Measurements from ENCODE around the gene MRTFB. TPM values are rescaled to one million over a fixed set of nuclear protein-coding genes. Genes with fewer than 3 reads are reported as not detected.

Gene MRTFB
- total and polyA plus RNA-seq, 2 of the 13 experiments (the other 11 are each of a cell fraction or from before 2014, with no cell fraction given), result 11.4 to 14.0 TPM

GRCh38 chr16:14284930-14285512, 213.9 kb downstream of the MRTFB start (continued):
- TF ChIP-seq DRAP1 (CRISPR knock-in tag; IDR thresholded peaks at IDR 0.05), result peak; percentile 8
- TF ChIP-seq ZNF354B (CRISPR knock-in tag; IDR thresholded peaks at IDR 0.05), result no peak; the same call in 1 of the 2 replicates
- TF ChIP-seq ZNF333 (CRISPR knock-in tag; IDR thresholded peaks at IDR 0.05; ENCODE audit: borderline replicate concordance), result no peak
- no peak for TF ChIP-seq DNMT1 (CRISPR knock-in tag; IDR thresholded peaks at IDR 0.05)
- TF ChIP-seq ZNF678 (CRISPR knock-in tag; IDR thresholded peaks at IDR 0.05), result no peak
- TF ChIP-seq SKIL (CRISPR knock-in tag; IDR thresholded peaks at IDR 0.05; ENCODE audit: borderline replicate concordance), result no peak
- no peak for TF ChIP-seq RERE (CRISPR knock-in tag; IDR thresholded peaks at IDR 0.05; ENCODE audit: low read depth)
- TF ChIP-seq MIER3 (CRISPR knock-in tag; IDR thresholded peaks at IDR 0.05; ENCODE audit: borderline replicate concordance), result 0 out of 2 replicates have a peak, but pooled peaks have one; percentile 28
- 0 out of 2 replicates have a peak, but pooled peaks have one; percentile 31 for TF ChIP-seq ZNF839 (CRISPR knock-in tag; IDR thresholded peaks at IDR 0.05; ENCODE audit: borderline replicate concordance)
- no peak for TF ChIP-seq KMT2B (CRISPR knock-in tag; IDR thresholded peaks at IDR 0.05)
- TF ChIP-seq ZNF552 (CRISPR knock-in tag; IDR thresholded peaks at IDR 0.05; ENCODE audit: borderline replicate concordance), result no peak
- TF ChIP-seq CREB3 (CRISPR knock-in tag; IDR thresholded peaks at IDR 0.05), result no peak
- no peak; the same call in 1 of the 2 replicates for TF ChIP-seq ZNF598 (CRISPR knock-in tag; IDR thresholded peaks at IDR 0.05; ENCODE audit: borderline replicate concordance)
- 0 out of 2 replicates have a peak, but pooled peaks have one; percentile 7 for TF ChIP-seq ZNF256 (CRISPR knock-in tag; conservative IDR thresholded peaks at IDR 0.05)
- no peak for TF ChIP-seq ZNF605 (CRISPR knock-in tag; IDR thresholded peaks at IDR 0.05)
- no peak for TF ChIP-seq ZNF564 (CRISPR knock-in tag; IDR thresholded peaks at IDR 0.05)
- no peak for TF ChIP-seq GATAD2A (CRISPR knock-in tag; IDR thresholded peaks at IDR 0.05)
- no peak for TF ChIP-seq MBNL3 (CRISPR knock-in tag; conservative IDR thresholded peaks at IDR 0.05)
- TF ChIP-seq HDAC1 (CRISPR knock-in tag; IDR thresholded peaks at IDR 0.05), result no peak
- no peak for TF ChIP-seq CREBL2 (CRISPR knock-in tag; IDR thresholded peaks at IDR 0.05; ENCODE audit: borderline replicate concordance)
- TF ChIP-seq MYNN (CRISPR knock-in tag; IDR thresholded peaks at IDR 0.05; ENCODE audit: low read depth), result peak; percentile 79; the same call in 1 of the 2 replicates
- TF ChIP-seq BCL6 (CRISPR knock-in tag; IDR thresholded peaks at IDR 0.05), result no peak

Measured in HepG2 (cell line).